Endothelial cell of umbilical vein (primary cell): Measurements from ENCODE around the gene TMOD1. TPM values are rescaled to one million over a fixed set of nuclear protein-coding genes. Genes with fewer than 3 reads are reported as not detected.

Source experiments
- BruUV-seq: library from RNA; stranded (reverse); fragments of 400-500 nt; replicated peaks from 2 replicates; lab custom pipeline; 2021; lab: Mats Ljungman, UMichigan
- CTCF ChIA-PET: fragments of 300-600, 350-600 bp; sonication (Branson Sonifier 250); formaldehyde crosslinking; loops from one replicate; lab custom pipeline; 2021; ENCODE audit warnings: antibody characterized with exemption, inconsistent platforms; lab: Charles Lee
- POLR2A ChIA-PET: fragments of 300-600, 350-600 bp; sonication (Branson Sonifier 250); formaldehyde crosslinking; loops from one replicate; lab custom pipeline; 2021; ENCODE audit warnings: antibody characterized with exemption, inconsistent platforms; lab: Charles Lee
- DNase-seq: peaks from one replicate; pipeline ENCODE4 v3.0.0-alpha.2; 2011; ENCODE audit warnings: low read depth, low spot score
- FAIRE-seq: peaks from 2 replicates; lab custom pipeline; 2011; peaks lifted over from hg19 to GRCh38; lab: Jason Lieb, UNC
- H2AFZ ChIP-seq: 2 replicates; pipeline ENCODE4 v1.6.0; 2012; ENCODE audit warnings: low read depth, low read length, control low read depth, inconsistent platforms
- H3K27ac ChIP-seq: 2 replicates; pipeline ENCODE4 v1.5.1; 2011; ENCODE audit warnings: low read depth, mild to moderate bottlenecking, control low read depth, low read length, moderate library complexity; ENCODE audit not compliant: insufficient read depth
- H3K27me3 ChIP-seq, 2 experiments: 2 replicates each; pipeline versions ENCODE4 v1.6.0 to v1.6.1; 2011; ENCODE audit warnings: low read length in 2 of 2, mixed read lengths in 1 of 2; ENCODE audit not compliant: control insufficient read depth in 2 of 2, insufficient read depth in 2 of 2
- H3K36me3 ChIP-seq, 2 experiments: 2 replicates in 1 of 2; 3 replicates in 1 of 2; pipeline ENCODE4 v1.5.1; 2011; ENCODE audit warnings: low read length in 2 of 2, mild to moderate bottlenecking in 1 of 2, moderate library complexity in 1 of 2; ENCODE audit not compliant: control insufficient read depth in 2 of 2, insufficient read depth in 2 of 2; ENCODE audit errors: extremely low read depth in 1 of 2
- H3K4me1 ChIP-seq: 3 replicates; pipeline ENCODE4 v1.5.1; 2011; ENCODE audit warnings: mild to moderate bottlenecking, low read length; ENCODE audit not compliant: control insufficient read depth, insufficient read depth; ENCODE audit errors: extremely low read depth
- H3K4me2 ChIP-seq: 2 replicates; pipeline ENCODE4 v1.6.1; 2011; ENCODE audit warnings: low read length, control low read depth, mixed read lengths; ENCODE audit not compliant: insufficient read depth
- H3K4me3 ChIP-seq, 3 experiments: fragments of 200-600 bp in 1 of 3; sonication (generic), shearing (Covaris generic) in 1 of 3; replicated peaks in 1 of 3; 2 replicates each; pipeline ENCODE4 v1.5.1; 2011 to 2016; ENCODE audit warnings: control low read depth in 3 of 3, low read length in 3 of 3, mild to moderate bottlenecking in 2 of 3, inconsistent platforms in 1 of 3, low read depth in 1 of 3, moderate library complexity in 1 of 3; ENCODE audit not compliant: insufficient read depth in 1 of 3
- H3K79me2 ChIP-seq: 2 replicates; pipeline ENCODE4 v1.6.0; 2012; ENCODE audit warnings: low read length, inconsistent platforms; ENCODE audit not compliant: control insufficient read depth, insufficient read depth
- H3K9ac ChIP-seq: replicated peaks from 2 replicates; pipeline ENCODE3; 2011; ENCODE audit warnings: low read length, control low read depth; ENCODE audit not compliant: insufficient read depth; ENCODE audit errors: extremely low read depth
- H3K9me1 ChIP-seq: replicated peaks from 3 replicates; pipeline ENCODE4 v1.6.0; 2011; ENCODE audit warnings: mild to moderate bottlenecking, low read length; ENCODE audit not compliant: control insufficient read depth, insufficient read depth; ENCODE audit errors: extremely low read depth
- H3K9me3 ChIP-seq: replicated peaks from 2 replicates; pipeline ENCODE4 v1.5.1; 2012; ENCODE audit warnings: low read length, inconsistent platforms; ENCODE audit not compliant: control insufficient read depth, insufficient read depth
- H4K20me1 ChIP-seq: replicated peaks from 2 replicates; pipeline ENCODE3; 2011; ENCODE audit warnings: mild to moderate bottlenecking, low read length; ENCODE audit not compliant: control insufficient read depth, insufficient read depth; ENCODE audit errors: extremely low read depth
- EZH2 ChIP-seq: IDR thresholded peaks from 2 replicates; pipeline ENCODE4 v1.6.1; 2012; ENCODE audit warnings: borderline replicate concordance, low read depth, mild to moderate bottlenecking, moderate library complexity, low read length, inconsistent platforms; ENCODE audit not compliant: severe bottlenecking
- FOS ChIP-seq: IDR thresholded peaks from 2 replicates; pipeline ENCODE4 v1.6.1; 2011; ENCODE audit warnings: mild to moderate bottlenecking, low read length, moderate library complexity, borderline replicate concordance; ENCODE audit not compliant: insufficient read depth
- GATA2 ChIP-seq: IDR thresholded peaks from 2 replicates; pipeline ENCODE4 v1.7.0; 2011; ENCODE audit warnings: low read depth, mild to moderate bottlenecking, moderate library complexity, mixed read lengths, low read length; ENCODE audit not compliant: insufficient read length, insufficient read depth
- JUN ChIP-seq: IDR thresholded peaks from 2 replicates; pipeline ENCODE4 v1.6.1; 2011; ENCODE audit warnings: borderline replicate concordance, low read depth; ENCODE audit not compliant: insufficient read length, insufficient read depth
- MYC ChIP-seq: IDR thresholded peaks from one replicate; pipeline ENCODE4 v1.6.1; 2011; ENCODE audit warnings: mild to moderate bottlenecking, low read depth, low read length
- POLR2A ChIP-seq: IDR thresholded peaks from 2 replicates; pipeline ENCODE4 v1.6.1; 2012; ENCODE audit warnings: low read depth, mild to moderate bottlenecking, control low read depth, low read length
- POLR2AphosphoS5 ChIP-seq: IDR thresholded peaks from 2 replicates; pipeline ENCODE4 v1.6.1; 2012; ENCODE audit warnings: low read depth, mild to moderate bottlenecking, control low read depth, low read length, moderate library complexity; ENCODE audit not compliant: insufficient read depth
- dilution Hi-C: fragments of 300-500 bp; cut with MboI; formaldehyde crosslinking; loops from one replicate; pipeline ENCODE4 v1.15.0; 2019; ENCODE audit warnings: low sequenced_read_pairs; ENCODE audit not compliant: extremely low pct_ligation_motif_present
- intact Hi-C: fragments of 100-400 bp; cut with micrococcal nuclease; formaldehyde crosslinking; loops from one replicate; pipeline ENCODE4 v1.10.0; 2022
- polyA plus RNA-seq, 4 experiments: library from polyadenylated mRNA; depleted of rRNA in 3 of 4; stranded (reverse) in 3 of 4; unstranded in 1 of 4; fragments of >200 nt; gene quantifications; 2 replicates each; pipeline versions ENCODE4 v1.2.1 to v1.2.3, GENCODE V29; 2011 to 2012; ENCODE audit warnings: missing spikeins in 1 of 4
- total RNA-seq: library from RNA; stranded (reverse); gene quantifications from 2 replicates; pipeline ENCODE4 v1.2.3, GENCODE V29; 2021
- TF ChIP-seq, protein P1 (sequence below), 2 donors: IDR thresholded peaks; 1 replicate in 1 of 2; 2 replicates in 1 of 2; pipeline ENCODE4 v1.5.1; 2011; ENCODE audit warnings: low read length in 2 of 2, mild to moderate bottlenecking in 2 of 2, moderate library complexity in 2 of 2, control low read depth in 1 of 2, inconsistent platforms in 1 of 2, low read depth in 1 of 2; ENCODE audit not compliant: insufficient read depth in 1 of 2; ENCODE audit errors: extremely low read depth in 1 of 2
- TF ChIP-seq, protein P2 (sequence below): IDR thresholded peaks from 2 replicates; pipeline ENCODE4 v1.6.1; 2011; ENCODE audit not compliant: insufficient read depth, insufficient read length

The TMOD1 gene
- total and polyA plus RNA-seq, 2 donors (not counting 3 experiments of a cell fraction or from before 2014, with no cell fraction given) = 0.26 to 1.4 TPM

DNA sequence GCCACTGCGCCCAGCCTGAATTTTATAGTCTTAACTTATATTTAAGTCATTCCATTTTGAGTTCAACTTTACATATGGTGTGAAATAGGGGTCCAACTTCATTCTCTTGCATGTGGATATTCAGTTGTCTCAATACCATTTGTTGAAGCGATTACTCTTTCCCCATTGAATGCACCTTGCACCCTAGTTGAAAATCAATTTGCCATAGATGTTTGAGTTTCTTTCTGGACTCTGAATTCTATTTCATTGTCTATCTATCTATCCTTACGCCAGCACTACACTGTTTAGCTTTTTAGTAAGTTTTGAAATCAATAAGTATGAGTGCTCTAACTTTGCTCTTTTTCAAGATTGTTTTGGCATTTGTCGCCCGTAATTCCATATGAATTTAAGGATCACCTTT lies 49.8 kb downstream of the TMOD1 start:
- no peaks in the 10 kb centered on the region for H3K36me3 ChIP-seq
- intact Hi-C loops (no loop called here), dilution Hi-C loops (no loop called here)
- H2AFZ ChIP-seq = no peak overlapping the region
- DNase-seq = no peak
- no peaks in the 10 kb centered on the region for H3K79me2 ChIP-seq
- CTCF ChIA-PET = no interaction called here
- no peaks in the 10 kb centered on the region for H3K4me1 ChIP-seq
- no TSS peak for BruUV-seq
- no peak overlapping the region for H3K9ac ChIP-seq
- no peaks in the 10 kb centered on the region for H3K9me1 ChIP-seq
- POLR2A ChIA-PET = no interaction called here
- no peak overlapping the region for H3K27ac ChIP-seq
- H3K9me3 ChIP-seq = no peaks in the 10 kb centered on the region
- H3K27me3 ChIP-seq = peaks cover 5 to 28% of the 10 kb centered on the region in 2 experiments
- no peak overlapping the region for H3K4me3 ChIP-seq
- H4K20me1 ChIP-seq = no peaks in the 10 kb centered on the region
- TF ChIP-seq, protein P1, sequence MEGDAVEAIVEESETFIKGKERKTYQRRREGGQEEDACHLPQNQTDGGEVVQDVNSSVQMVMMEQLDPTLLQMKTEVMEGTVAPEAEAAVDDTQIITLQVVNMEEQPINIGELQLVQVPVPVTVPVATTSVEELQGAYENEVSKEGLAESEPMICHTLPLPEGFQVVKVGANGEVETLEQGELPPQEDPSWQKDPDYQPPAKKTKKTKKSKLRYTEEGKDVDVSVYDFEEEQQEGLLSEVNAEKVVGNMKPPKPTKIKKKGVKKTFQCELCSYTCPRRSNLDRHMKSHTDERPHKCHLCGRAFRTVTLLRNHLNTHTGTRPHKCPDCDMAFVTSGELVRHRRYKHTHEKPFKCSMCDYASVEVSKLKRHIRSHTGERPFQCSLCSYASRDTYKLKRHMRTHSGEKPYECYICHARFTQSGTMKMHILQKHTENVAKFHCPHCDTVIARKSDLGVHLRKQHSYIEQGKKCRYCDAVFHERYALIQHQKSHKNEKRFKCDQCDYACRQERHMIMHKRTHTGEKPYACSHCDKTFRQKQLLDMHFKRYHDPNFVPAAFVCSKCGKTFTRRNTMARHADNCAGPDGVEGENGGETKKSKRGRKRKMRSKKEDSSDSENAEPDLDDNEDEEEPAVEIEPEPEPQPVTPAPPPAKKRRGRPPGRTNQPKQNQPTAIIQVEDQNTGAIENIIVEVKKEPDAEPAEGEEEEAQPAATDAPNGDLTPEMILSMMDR (IDR thresholded peaks at IDR 0.05; ENCODE audit: extremely low read depth in 1 of 2, insufficient read depth in 1 of 2, low read depth in 1 of 2, low read length in 2 of 2) = no peak
- TF ChIP-seq GATA2 = no peak
- no peak for TF ChIP-seq EZH2
- no peak for TF ChIP-seq JUN
- TF ChIP-seq, protein P2, sequence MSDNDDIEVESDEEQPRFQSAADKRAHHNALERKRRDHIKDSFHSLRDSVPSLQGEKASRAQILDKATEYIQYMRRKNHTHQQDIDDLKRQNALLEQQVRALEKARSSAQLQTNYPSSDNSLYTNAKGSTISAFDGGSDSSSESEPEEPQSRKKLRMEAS = no peak
- no peak for TF ChIP-seq POLR2A
- TF ChIP-seq MYC = no peak
- TF ChIP-seq POLR2AphosphoS5 = no peak
- no peak for TF ChIP-seq FOS
- no peak for FAIRE-seq
- no peak overlapping the region for H3K4me2 ChIP-seq
